Hematopoietic multipotent progenitor cell treated with erythropoietin and hydrocortisone succinate and interleukin-3 and kit ligand, for 17 days (in vitro differentiated cells): ENCODE data around the gene NRIP1.

ENCODE experiments used
- DNase-seq: peaks from one replicate; pipeline ENCODE4 v3.0.0-alpha.2; 2015; ENCODE audit warnings: low spot score

Gene NRIP1

DNA sequence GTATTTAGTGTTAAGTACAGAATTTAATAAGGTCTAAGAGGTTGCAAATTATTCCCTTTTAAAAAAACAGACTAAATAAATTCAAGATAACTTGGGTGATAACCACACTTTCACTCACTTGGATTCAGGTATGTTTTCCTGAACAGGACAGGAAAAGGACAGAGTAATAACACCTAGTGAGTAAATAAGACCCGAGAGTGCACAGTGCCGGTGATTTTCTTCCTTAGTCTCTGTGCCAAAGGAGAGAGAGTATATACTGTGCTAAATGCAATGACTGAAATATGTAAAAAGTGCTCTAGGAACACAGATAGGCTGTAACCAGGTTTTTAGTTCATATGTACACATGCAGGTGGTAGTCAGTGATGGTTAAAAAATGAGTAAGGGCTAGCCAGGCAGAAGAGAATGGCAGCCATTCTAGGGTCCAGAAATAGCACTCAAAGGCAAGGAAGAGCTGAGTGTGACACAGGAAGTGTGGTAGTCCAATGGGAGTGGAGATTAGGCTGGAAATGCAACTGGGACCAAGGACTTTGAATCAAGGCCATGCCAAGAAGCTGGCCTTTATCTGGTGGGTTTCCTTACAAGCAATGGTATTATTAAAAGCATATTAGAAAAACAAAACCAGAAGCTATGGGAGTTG, 58.1 kb downstream of the NRIP1 start:
- no peak for DNase-seq

DNA sequence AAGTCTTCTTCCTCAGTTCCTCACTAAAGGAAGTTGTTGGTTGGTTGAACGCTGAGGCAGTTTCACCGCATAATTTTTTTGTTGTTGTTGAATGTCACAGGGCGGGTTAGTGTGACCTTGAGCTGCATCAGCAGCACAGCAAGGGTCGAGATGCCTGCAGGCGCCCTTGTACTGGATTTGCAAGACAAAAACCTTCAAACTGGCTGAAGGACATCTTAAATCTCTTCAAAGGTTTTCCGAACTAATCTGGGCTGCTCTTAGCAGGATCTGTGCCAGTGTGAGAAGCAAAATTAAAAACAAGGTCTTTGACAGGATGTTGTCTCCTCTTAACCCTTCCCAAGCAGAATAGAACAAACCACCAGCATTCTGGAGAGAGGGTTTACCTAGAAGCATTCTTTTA, 59.4 kb downstream of the NRIP1 start:
- no peak for DNase-seq

DNA sequence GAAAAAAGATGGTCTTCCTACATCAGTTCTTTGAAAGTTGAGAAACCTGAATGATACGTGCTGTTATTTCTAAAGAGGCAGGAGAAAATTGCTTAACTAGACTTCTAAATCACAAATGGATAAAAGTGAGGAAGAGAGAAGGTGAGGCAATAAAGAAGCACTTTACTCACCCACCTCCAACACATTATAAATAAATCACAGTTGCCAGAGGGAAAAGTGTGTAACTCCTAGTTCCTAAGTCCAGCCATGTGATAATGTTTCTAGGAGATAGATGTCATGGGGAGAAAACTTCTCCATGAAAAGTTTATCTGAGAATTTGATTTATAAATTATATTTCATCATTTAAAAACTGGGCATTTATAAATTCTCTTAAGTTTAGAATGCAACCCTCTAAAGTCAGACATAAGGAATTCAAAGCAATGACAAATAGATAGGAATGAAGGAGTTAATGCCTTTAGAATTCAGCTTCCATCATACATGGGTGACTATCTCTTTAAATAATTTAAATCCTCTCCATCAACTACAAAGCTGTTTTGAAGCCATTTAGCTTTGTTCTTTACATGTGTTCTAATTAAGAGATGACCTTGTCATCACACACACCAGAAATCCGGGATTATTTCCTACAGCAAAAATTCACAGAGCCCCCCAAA, 60.0 kb downstream of the NRIP1 start:
- DNase-seq = no peak

DNA sequence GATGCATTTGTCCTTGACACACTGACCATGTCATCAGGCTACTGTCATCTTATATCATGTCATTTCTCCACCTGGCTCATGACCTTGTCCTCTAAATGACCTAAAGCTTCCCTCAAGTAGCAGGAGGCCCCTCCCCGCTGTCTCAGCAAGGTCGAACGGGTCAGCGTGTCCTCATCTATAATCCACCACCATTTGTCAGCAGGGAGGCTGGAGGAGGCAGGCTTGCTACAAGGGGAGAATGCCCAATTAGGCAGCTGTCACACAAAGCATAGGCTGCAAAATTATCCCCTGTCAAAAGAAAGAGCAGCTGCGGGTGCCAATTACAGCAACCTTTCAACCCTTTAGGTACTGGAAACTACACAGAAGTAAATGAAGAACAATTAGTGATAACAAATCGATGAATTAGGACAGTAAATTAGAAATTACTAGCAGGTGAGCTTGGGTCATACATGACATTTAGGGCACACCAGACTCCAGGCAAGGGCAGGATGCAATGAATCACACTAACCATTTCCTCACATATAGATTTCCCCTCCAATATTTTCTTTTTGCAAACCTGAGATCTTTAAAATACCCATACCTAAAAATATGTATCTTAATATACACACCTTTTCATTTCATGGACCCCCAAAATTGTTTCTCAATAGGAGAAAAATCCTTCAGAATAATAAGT, 61.2 kb downstream of the NRIP1 start:
- DNase-seq = no peak

GRCh38 chr21:15001857-15002606, 62.8 kb downstream of the NRIP1 start:
- DNase-seq = no peak

GRCh38 chr21:15001113-15001512, 63.7 kb downstream of the NRIP1 start:
- DNase-seq = no peak

- DNase-seq = no peak
Observed at GRCh38 chr21:15000081-15000480, 64.7 kb downstream of the NRIP1 start.

GRCh38 chr21:14998784-14999183, 66.0 kb downstream of the NRIP1 start:
- DNase-seq = no peak

- DNase-seq = no peak
Observed at GRCh38 chr21:14998336-14998735, 66.5 kb downstream of the NRIP1 start.

DNA sequence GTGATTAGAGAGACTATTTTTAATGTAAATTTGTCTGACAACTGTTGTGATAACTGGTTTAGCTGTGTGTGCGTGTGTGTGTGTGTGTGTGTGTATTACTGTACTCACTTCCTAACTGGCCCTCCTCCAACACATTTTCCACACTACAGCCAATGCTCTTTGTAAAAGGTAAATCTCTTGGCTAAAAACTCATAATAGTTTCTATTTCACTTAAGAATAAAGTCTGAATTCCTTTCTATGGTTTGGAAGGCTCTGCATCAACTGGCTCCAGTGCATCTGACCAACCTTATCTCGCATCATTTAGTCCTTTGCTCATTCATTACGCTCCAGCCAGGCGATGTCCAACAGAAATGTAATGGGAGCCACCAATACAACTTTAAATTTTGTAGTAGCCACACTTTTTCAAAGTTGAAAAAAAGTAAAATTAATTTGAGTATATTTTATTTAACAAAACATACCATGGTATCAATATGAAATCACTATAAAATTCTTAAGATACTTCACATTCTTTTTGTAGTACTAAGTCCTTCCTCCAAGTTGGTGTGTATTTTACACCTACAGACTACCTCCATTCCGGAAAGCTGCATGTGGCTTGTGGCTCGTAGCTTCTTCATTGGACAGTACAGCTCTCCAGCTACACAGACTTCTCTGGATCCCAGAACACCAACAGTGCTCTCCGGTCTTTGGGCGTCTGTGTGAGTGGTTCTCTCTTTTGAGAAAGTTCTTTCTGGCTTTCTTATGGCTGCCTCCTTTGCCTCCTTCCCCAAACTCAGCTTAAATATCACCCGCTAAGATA, 68.9 kb downstream of the NRIP1 start:
- no peak for DNase-seq

DNA sequence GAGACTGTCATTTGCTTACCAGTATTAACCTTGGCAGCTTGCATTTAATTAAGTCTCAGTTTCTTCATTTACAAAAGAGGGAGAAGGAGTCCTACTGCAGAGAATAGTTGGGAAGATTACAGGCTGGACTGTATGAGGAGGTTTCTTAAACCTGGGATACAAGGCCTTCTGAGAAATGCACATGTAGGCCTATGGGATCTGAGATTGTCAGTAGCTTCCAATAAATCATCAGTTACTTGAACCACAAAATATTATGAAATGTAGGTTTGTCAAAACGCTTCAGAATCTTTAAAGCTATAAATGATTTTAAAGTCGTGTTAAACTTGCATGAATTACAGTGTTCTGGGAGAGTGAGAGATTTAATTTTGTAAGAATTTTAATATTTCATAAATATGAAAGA, 69.6 kb downstream of the NRIP1 start:
- no peak for DNase-seq

GRCh38 chr21:14993115-14993514, 71.7 kb downstream of the NRIP1 start:
- DNase-seq = no peak

DNA sequence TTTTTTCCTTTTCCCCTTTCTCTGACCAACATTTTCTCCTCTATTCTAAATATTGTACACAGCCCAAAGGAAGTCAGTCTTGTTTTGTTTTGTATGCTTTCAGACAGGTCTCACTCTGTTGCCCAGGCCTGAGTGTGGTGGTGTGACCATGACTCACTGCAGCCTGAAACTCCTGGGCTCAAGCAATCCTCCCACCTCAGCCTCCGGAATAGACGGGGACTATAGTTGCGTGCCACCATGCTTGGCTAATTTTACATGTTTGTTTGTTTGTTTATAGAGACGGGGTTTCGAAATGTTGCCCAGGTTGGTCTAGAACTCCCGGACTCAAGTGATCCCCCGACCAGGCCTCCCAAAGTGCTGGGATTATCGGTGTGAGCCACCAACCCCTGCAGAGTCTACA, 72.8 kb downstream of the NRIP1 start:
- no peak for DNase-seq

GRCh38 chr21:14989359-14989758, 75.4 kb downstream of the NRIP1 start:
- no peak for DNase-seq

DNA sequence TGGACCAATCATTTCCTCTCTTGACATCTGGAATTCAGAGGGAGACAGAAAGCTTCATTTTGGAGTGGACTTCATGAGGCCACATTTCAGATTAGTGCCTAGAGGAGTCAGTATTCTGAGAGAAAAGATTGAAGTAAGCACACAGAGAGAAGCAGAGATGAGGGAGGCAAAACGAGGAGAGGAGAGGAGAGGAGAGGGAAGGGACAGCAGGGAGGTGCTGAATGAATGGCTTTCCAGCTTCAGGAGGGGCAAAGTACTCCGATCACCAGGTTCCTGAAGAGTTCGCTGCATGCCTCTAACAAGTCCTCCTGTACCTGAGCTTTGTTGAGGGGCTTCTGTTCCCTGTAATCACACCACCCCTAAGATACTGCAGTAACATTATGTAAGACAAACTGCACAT, 76.0 kb downstream of the NRIP1 start:
- DNase-seq = no peak

DNA sequence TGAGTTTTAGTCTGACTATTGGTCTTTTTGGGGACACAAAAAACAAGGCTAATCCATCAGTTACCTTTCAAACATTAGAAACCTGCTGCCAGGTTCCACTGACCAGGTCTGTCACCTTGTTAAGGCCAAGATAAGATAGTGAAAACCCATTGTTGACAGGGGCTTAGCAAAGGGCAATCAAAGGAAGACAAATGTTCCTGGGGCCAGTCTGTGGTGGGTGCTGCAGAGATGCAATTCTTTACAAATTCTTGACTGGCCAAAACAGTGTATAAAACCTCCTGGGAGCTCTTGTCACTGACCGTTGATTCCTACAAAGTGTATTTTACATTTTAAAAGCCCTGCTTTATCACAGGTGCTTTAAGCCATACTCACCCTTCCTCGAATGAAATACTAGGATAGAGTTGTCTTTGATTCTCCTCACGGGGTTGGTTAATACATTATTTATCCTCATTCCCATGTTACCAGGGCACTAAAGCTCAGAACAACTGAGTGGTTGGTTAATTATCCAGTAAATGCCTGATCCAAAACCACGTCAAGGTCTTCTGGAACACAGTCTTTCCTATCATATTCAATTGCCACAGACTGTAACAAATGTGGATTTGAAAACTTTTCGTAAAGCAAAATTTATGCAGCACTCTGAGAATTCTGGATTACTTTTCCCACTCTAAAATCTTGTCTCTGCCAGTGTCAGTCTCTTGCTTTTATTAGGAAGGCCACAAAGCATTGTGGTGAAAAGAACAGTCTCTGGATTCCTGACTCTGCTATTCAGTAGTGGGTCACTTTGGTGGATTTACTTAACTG, 77.2 kb downstream of the NRIP1 start:
- no peak for DNase-seq

DNA sequence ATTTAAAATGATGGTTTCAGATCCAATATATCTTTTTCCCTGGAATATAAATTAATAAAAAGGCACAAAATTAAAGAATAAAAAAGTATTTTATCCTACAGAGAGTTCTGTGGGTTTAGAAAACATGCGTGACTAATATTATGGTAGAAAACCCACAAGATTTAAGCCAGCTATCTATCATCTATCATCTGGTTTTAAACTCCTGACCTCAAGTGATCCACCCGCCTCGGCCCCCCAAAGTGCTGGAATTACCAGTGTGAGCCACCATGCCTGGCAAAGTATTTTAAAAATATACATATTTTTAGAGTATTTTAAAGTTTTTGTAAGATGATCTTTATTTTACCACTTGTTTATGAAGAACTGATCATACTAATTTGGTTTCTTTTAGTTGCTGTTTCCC, 79.5 kb downstream of the NRIP1 start:
- no peak for DNase-seq

GRCh38 chr21:14982336-14982735, 82.5 kb downstream of the NRIP1 start:
- DNase-seq = no peak

- DNase-seq = no peak
Observed at GRCh38 chr21:14981246-14981645, 83.6 kb downstream of the NRIP1 start.

GRCh38 chr21:14979264-14979663, 85.5 kb downstream of the NRIP1 start:
- DNase-seq = no peak

- DNase-seq = no peak
Observed at GRCh38 chr21:14977814-14978213, 87.0 kb downstream of the NRIP1 start.
